ENCODE results near the gene ANP32B.
A peak's percentile ranks its signal among the peaks of the same experiment; 100 is the strongest.
"Not testable (repeated sequence)": the region's sequence is repeated elsewhere in the genome, so short reads cannot be mapped to it uniquely, and the experiment has no call there.

Gene ANP32B

DNA sequence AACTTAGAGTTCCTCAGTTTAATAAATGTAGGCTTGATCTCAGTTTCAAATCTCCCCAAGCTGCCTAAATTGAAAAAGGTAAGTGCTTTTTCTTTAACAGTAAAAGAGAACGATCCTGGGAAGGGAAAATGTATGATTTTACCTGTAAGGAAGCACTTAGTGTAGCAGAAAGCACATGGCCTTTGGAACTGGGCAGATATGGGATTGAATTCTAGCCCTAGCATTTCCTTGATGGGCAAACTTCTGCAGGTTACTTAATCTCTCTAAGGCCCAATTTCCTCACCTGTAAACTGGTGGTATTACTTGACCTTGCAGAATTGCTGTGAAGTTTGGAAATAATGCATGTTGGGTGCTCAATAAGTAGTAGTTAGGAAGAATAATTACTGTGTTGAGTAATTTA lies 11.6 kb downstream of the ANP32B start:
- no peak for DNase-seq

- not testable (repeated sequence) for DNase-seq
Measured at GRCh38 chr9:97996676-97997075, 13.5 kb downstream of the ANP32B start.

DNA sequence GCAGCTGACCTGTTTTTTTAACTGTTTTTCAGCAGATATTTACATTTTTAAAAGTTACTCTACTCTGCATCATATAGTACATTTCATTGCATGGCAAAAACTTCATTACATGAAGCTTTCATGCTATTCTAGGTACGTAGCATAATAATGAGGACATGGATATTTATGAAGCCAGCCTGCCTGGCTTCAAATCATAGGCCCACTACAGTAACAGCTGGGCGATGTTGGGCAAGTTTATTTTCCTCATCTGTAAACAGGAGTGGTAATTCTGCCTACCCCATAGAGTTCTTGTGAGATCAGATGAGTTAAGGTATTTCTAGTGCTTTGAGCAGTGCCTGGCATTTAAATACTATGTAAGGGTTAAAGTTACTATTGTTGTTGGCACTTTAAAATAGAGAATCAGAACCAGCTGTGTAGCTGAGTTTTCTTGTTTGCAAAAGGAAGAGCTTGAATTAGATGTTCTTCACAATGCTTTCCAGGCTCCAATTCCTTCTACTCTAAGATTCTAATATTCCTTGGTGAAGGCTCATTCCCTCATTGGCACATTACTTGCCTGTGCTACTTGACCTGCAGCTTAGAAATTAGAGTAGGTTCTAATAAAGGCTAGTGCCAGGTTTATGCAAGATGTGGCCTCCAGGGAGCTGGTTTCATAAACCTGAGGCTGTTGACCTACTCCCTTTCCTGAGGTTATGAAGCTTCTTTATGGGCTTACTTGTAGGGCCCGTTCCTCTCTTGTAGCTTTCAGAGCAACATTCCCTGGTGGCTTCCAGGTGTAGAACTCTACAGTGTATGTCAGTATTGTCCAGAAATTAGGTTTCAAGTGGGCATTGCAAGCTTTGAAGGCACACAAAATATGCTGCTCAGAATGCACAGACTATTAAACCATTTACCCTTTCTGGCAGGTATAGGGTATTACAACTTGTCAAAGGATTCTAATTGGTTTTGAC lies 14.5 kb downstream of the ANP32B start:
- no peak for DNase-seq

DNA sequence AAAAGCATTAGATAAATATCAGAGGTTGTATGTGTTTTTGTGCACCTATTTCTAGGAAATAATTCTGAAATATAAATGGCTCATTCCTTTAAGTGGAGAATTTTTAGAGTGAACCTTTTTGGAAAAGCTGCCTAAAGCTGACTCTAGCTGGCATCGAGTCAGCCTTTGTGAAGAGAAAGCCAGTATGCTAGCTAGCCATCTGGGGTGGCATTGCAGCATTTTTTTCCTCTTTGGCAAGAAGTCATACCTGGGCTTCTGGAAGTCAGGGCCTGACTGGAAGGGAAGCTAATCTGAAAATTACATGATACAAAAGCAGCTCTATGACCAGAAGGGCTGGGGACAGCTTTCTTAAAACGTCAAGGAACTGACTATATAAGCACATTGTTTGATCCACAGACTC lies 19.7 kb downstream of the ANP32B start:
- no peak for DNase-seq

DNA sequence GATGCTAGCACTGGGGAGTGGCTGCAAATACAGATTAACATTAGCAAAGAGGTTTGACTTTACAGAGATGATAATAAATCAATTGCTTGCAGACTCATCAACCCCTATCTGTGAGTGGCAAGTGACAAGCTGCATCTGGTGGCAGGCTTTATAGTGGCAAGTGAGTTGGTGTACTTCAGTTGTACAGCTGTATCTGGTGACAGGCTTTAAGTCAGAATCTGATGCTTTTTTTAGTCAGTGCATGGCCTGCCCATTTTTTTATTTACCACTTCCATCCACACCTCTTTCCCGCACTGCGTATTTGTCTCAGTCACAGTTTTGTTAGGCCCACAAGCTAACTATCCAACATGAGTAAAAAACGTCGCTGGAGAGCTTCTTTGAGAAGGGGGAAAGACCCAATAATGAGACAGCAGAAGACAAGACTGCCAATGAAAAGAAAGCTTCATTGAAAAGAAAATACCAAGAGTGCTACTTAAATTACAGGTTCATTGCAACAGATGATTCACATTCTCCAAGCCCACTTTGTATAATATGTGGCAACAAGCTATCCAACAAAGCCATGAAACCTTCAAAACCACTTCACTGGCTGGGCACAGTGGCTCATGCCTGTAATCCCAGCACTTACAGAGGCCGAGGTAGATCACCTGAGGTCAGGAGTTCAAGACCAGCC lies 23.1 kb downstream of the ANP32B start:
- no peak for DNase-seq

- no peak for DNase-seq
Measured at GRCh38 chr9:98007251-98007928, 24.2 kb downstream of the ANP32B start.

GRCh38 chr9:98008764-98009163 lies 25.6 kb downstream of the ANP32B start:
- DNase-seq, result no peak

GRCh38 chr9:98009437-98009836 lies 26.3 kb downstream of the ANP32B start:
- no peak for DNase-seq

- no peak for DNase-seq
Measured at GRCh38 chr9:98009936-98010335, 26.8 kb downstream of the ANP32B start.

GRCh38 chr9:98010445-98010844 lies 27.3 kb downstream of the ANP32B start:
- DNase-seq, result peak in 1 of 2 experiments; percentile 13

- no peak for DNase-seq
Measured at GRCh38 chr9:98011122-98011521, 28.0 kb downstream of the ANP32B start.

DNA sequence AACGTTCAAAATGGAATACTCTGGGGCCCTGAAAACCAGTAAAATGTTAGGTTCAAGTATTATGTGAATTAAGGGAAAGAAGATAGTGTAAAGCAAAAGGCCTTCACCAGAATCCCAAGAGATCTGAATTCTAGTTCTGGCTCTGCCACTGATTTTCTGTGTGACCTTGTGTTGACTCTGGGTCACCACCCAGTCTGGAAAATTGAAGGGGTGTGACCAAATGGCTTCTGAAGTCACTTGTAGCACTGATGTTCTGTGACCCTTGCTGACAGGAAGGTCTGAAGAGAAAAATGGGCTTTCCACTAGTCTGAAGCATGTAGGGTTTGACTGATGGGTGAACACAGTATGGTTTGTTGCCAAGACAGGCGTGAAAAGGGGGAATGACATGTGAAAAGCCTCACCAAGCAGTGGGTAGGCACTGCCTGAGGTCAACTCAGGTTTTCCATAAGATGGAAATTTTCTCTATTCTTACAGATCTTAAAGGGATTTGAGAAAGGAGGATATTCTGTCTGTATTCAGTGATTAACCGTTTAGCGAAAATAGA lies 33.1 kb downstream of the ANP32B start:
- no peak for DNase-seq

GRCh38 chr9:98017306-98017705 lies 34.2 kb downstream of the ANP32B start:
- DNase-seq, result no peak

GRCh38 chr9:98018347-98018746 lies 35.2 kb downstream of the ANP32B start:
- no peak for DNase-seq

GRCh38 chr9:98019098-98019497 lies 36.0 kb downstream of the ANP32B start:
- no peak for DNase-seq

- not testable (repeated sequence) for DNase-seq
Measured at GRCh38 chr9:98019869-98020268, 36.7 kb downstream of the ANP32B start.

DNA sequence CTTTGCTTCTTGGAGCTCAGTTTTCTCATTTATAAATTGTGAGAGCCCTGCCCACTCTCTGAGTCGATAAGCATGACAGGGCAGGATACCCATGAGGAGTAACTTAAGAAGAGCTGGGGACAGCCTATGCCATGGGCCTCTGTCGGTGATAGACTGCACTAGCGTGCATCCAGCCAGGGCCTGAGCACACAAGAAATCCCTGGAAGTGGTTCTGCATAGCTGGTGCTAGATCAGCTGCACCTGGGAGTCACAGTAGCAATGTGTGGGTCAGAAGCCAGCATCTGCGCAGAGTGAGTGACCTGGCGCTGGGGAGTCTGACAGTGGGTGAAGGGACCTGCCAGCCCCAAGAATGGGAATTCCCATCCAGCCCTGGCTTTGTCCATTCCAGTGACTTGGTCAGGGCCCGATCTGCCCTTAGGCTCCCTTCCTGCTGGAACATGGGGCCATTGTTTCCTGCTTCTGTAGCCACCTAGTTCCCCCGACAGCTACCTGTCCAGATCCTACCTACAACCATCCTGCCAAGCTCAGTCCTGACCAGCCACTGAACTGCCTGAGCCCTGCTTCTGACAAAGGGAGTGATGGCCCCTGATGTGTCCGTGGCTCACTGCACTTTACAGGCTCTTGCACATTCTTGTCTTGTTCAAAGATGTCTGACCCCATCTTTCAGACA lies 37.5 kb downstream of the ANP32B start:
- no peak for DNase-seq

DNA sequence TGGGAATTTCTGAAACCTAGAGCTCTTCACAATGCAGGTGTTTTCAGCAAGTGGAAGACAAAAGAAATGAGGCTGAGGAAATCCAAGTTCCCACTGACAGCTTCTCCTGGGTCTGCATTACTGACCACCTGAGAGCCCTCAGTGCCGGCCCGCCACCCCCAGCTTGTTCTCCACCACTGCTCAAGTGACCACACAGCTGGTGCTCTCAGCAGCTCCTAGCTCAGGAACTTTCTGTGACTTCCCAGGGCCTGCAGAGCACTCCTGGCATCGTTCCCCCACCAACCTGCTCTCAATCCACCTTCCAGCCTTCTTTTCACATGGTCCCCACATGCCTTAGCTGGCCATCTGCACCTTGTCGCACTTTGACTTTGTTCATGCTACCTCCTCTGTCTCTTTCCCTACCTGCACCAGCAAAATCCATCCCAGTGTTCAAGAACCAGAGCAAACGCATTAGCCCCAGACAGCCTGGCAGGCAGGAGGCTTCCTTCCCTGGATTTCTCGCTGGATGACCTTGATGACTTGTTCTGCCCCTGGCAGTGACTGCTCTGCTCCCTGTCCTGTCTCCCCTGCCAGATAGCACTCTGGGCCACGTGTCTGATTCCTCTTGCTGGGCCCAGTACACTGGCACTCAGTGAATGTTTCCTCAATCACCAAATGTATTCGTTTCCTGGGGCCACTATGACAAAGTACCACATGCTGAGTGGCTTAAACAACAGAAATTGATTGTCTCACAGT lies 38.3 kb downstream of the ANP32B start:
- DNase-seq, result no peak

- DNase-seq, result no peak
Measured at GRCh38 chr9:98022447-98022846, 39.3 kb downstream of the ANP32B start.

GRCh38 chr9:98024702-98025101 lies 41.6 kb downstream of the ANP32B start:
- no peak for DNase-seq

GRCh38 chr9:98031169-98031568 lies 48.0 kb downstream of the ANP32B start:
- DNase-seq, result no peak

DNA sequence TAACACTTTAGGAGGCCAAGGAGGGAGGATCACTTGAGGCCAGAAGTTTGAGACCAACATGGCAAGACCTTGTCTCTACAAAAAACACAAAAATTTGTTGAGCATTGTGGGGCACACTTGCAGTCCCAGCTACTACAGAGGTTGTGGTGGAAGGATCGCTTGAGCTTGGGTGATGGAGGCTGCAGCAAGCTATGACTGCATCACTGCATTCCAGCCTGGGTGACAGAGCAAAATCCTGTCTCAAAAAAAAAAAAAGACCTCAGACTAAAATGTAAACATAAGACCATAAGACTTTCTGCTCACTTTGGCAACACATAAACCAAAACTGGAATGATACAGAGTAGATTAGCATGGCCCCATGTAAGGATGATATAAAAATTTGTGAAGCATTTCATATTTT lies 48.8 kb downstream of the ANP32B start:
- no peak for DNase-seq

Data from NCI-H526 (cell line).